VCaP (cell line): Measurements from ENCODE around the gene KAT6B.

Source experiments
- H3K27ac ChIP-seq: fragments of 450-650 bp; 2 replicates; pipeline ENCODE4 v1.5.1; 2017
- TF ChIP-seq, protein P1 (sequence below): fragments of 450-650 bp; conservative IDR thresholded peaks from 2 replicates; pipeline ENCODE4 v1.5.1; 2017; ENCODE audit warnings: mild to moderate bottlenecking, moderate library complexity

Gene KAT6B

DNA sequence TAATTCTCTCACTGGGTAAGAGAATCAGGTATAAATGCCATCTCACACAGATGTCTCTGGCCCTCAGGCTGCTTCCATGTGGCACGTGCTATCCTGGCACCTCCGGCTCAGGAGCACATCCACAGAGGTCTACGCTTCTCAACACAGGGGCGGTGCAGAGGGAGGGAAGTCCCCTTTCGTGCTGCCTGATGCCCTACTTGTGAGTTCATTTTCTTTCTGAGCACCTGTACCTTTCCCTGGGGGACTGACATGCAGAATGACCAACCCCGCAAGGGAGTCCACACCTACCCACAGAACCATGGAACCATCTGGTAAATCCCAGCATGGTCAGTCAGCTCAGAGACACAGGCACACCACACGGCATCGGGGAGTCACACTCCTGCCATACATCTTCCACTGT lies 186.1 kb downstream of the KAT6B start:
- TF ChIP-seq, protein P1, sequence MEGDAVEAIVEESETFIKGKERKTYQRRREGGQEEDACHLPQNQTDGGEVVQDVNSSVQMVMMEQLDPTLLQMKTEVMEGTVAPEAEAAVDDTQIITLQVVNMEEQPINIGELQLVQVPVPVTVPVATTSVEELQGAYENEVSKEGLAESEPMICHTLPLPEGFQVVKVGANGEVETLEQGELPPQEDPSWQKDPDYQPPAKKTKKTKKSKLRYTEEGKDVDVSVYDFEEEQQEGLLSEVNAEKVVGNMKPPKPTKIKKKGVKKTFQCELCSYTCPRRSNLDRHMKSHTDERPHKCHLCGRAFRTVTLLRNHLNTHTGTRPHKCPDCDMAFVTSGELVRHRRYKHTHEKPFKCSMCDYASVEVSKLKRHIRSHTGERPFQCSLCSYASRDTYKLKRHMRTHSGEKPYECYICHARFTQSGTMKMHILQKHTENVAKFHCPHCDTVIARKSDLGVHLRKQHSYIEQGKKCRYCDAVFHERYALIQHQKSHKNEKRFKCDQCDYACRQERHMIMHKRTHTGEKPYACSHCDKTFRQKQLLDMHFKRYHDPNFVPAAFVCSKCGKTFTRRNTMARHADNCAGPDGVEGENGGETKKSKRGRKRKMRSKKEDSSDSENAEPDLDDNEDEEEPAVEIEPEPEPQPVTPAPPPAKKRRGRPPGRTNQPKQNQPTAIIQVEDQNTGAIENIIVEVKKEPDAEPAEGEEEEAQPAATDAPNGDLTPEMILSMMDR, result no peak
- H3K27ac ChIP-seq, result no peak overlapping the region

DNA sequence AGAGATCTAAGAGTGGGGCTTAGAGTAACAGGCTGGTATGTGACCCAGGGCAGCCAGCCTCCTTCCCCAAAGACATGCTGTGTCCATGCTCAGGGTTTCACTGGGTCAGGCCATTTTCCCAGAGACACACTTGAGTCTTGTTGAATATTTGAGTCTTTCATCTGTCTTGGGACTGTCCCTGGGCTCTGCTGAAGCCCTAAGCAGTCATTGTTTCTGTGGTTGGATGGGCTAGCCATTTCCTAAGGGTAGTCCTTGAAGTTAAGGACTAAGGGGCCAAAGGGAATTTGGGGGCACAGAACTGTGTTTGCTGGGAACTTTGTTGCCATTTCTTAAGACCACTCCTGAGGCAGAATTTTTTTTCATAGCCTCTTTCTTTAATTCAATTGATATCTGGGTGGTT lies 186.6 kb downstream of the KAT6B start:
- TF ChIP-seq, protein P1, result no peak
- H3K27ac ChIP-seq, result no peak overlapping the region

- TF ChIP-seq, protein P1, result no peak
- H3K27ac ChIP-seq, result no peak overlapping the region
These were observed 187.1 kb downstream of the KAT6B start for GRCh38 chr10:75013522-75013921.

- no peak overlapping the region for H3K27ac ChIP-seq
- TF ChIP-seq, protein P1, result no peak
These were observed 188.3 kb downstream of the KAT6B start for GRCh38 chr10:75014516-75015230.

DNA sequence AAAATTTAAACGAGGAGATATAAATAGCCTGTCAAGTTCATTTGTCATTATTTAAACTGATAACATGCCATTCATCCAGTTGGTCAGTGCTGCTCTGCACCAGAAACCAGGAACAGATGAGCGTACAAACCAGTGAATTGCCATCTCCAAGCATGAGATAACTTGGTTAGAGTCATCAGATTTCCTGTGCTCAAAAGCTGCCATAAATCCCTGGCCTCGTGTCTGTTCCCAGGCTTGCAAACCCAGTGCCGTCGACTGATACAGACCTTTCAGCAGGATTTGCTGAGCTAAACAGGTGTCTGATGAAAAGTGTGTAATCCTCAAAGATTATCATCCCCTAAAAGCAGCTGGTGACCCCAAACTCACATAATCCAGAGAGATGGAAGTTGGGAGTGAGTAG lies 189.0 kb downstream of the KAT6B start:
- H3K27ac ChIP-seq, result no peak overlapping the region
- TF ChIP-seq, protein P1, result no peak

- TF ChIP-seq, protein P1, result no peak
- no peak overlapping the region for H3K27ac ChIP-seq
These were observed 189.9 kb downstream of the KAT6B start for GRCh38 chr10:75016325-75016724.

GRCh38 chr10:75018251-75018650 lies 191.9 kb downstream of the KAT6B start:
- TF ChIP-seq, protein P1, result no peak
- peak overlapping the region; percentile 90; the same call in 1 of the 2 replicates for H3K27ac ChIP-seq
